NT2/D1 (cell line): Measurements from ENCODE around the gene ZNF253.

Source experiments
- YY1 ChIP-seq: IDR thresholded peaks from 2 replicates; pipeline ENCODE4 v1.6.1; 2011; ENCODE audit not compliant: insufficient read length, insufficient read depth
- ZNF274 ChIP-seq: IDR thresholded peaks from 2 replicates; pipeline ENCODE4 v1.6.1; 2011; ENCODE audit warnings: mild to moderate bottlenecking, low read depth, low read length

DNA sequence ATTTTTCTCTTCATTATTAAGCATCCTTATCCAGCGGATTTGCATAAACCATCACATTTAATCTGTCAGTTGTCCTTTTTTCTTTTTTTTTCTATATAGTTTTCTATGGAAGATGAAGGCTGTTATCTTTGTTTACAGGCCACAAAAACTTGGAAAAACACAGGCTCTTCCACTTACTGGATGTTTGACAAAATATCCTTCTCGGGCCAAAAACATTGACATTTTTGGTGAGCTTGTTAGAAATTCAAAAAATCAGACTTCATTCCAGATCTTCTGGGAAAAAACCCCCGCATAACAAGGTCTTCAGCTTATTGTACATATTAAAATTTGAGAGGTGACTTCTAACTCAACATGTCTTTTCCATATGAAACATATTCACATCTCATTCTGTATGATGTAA, 48.9 kb downstream of the ZNF253 start:
- TF ChIP-seq YY1, result no peak
- TF ChIP-seq ZNF274, result no peak
